Measurements from ENCODE around the gene LITAFD. TPM values are rescaled to one million over a fixed set of nuclear protein-coding genes. Genes with fewer than 3 reads are reported as not detected.

LITAFD gene
- total RNA-seq, 4 donors from 2014 or later = not detected

GRCh38 chr16:8866884-8867215 lies 15.3 kb upstream of the LITAFD start:
- H3K27me3 ChIP-seq = no peaks in the 10 kb centered on the region
- intact Hi-C loops (cut with DNase I) = no loop called here
- no peak for DNase-seq
- no peaks in the 10 kb centered on the region for H3K9me3 ChIP-seq
- TF ChIP-seq, protein P1, sequence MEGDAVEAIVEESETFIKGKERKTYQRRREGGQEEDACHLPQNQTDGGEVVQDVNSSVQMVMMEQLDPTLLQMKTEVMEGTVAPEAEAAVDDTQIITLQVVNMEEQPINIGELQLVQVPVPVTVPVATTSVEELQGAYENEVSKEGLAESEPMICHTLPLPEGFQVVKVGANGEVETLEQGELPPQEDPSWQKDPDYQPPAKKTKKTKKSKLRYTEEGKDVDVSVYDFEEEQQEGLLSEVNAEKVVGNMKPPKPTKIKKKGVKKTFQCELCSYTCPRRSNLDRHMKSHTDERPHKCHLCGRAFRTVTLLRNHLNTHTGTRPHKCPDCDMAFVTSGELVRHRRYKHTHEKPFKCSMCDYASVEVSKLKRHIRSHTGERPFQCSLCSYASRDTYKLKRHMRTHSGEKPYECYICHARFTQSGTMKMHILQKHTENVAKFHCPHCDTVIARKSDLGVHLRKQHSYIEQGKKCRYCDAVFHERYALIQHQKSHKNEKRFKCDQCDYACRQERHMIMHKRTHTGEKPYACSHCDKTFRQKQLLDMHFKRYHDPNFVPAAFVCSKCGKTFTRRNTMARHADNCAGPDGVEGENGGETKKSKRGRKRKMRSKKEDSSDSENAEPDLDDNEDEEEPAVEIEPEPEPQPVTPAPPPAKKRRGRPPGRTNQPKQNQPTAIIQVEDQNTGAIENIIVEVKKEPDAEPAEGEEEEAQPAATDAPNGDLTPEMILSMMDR (IDR thresholded peaks at IDR 0.05) = no peak
- TF ChIP-seq POLR2A (IDR thresholded peaks at IDR 0.05) = no peak
- H3K27ac ChIP-seq = peak overlapping the region; percentile 3 to 76 (median 75)
- H3K36me3 ChIP-seq = no peaks in the 10 kb centered on the region
- H3K4me1 ChIP-seq = peaks cover 38 to 48% of the 10 kb centered on the region in 2 donors
- peak overlapping the region in 1 of 3 donors; percentile 55 for H3K4me3 ChIP-seq (replicated peaks in 1 of 3)
- WGBS, 2 donors = 8 to 21% methylated on average over 6 to 7 of the region's 16 CpGs

- 5% methylated on average over 22 of the region's 35 CpGs for WGBS, 2 donors
- Histone ChIP-seq H3K36me3 (no peaks in the 10 kb centered on the region), H3K4me3 (replicated peaks in 1 of 3) (peak overlapping the region; percentile 3 to 66 (median 55)), H3K27me3 (no peaks in the 10 kb centered on the region), H3K9me3 (no peaks in the 10 kb centered on the region), H3K4me1 (peaks cover 38 to 48% of the 10 kb centered on the region in 2 donors), H3K27ac (peak overlapping the region; percentile 47 to 76 (median 75))
- no peak for TF ChIP-seq POLR2A (IDR thresholded peaks at IDR 0.05)
- TF ChIP-seq, protein P1 (IDR thresholded peaks at IDR 0.05) = no peak
- peak; percentile 54 to 57 for DNase-seq
- intact Hi-C loops (cut with DNase I) = no loop called here
These were observed 14.8 kb upstream of the LITAFD start for GRCh38 chr16:8867216-8867931.

DNA sequence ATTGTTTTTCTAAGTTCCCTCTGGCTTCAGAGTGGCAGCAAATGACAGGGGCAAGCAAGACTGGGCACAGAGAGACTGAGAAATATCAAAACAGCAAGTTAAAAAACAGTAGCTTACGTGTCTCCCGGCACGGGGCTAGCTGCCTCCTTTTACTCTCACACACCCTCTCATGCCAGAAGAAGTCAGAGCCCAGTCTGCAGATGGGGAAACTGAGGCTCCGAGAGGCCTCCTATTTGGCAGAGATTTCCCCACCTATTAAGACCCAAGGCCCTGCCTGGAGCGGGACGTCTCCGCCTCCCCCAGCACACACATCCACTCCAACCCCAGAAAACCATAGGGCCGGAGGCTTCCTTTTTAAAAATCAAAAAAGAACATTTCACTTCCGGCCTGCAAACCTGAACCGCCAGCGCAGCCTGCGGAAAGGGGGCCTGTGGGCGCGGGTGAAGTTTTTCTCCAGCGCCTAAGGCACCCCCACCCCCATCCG lies 14.2 kb upstream of the LITAFD start:
- Histone ChIP-seq H3K4me1 (peaks cover 38 to 45% of the 10 kb centered on the region in 2 donors), H3K27ac (peak overlapping the region; percentile 47 to 76 (median 75)), H3K4me3 (replicated peaks in 1 of 3) (peak overlapping the region; percentile 6 to 66 (median 55)), H3K36me3 (no peaks in the 10 kb centered on the region), H3K27me3 (no peaks in the 10 kb centered on the region), H3K9me3 (no peaks in the 10 kb centered on the region)
- WGBS, 2 donors = 0 to 1% methylated on average over 15 to 16 of the region's 16 CpGs
- no peak for DNase-seq
- TF ChIP-seq, protein P1 (IDR thresholded peaks at IDR 0.05) = no peak
- no peak for TF ChIP-seq POLR2A (IDR thresholded peaks at IDR 0.05)
- intact Hi-C loops (cut with DNase I) = no loop called here

DNA sequence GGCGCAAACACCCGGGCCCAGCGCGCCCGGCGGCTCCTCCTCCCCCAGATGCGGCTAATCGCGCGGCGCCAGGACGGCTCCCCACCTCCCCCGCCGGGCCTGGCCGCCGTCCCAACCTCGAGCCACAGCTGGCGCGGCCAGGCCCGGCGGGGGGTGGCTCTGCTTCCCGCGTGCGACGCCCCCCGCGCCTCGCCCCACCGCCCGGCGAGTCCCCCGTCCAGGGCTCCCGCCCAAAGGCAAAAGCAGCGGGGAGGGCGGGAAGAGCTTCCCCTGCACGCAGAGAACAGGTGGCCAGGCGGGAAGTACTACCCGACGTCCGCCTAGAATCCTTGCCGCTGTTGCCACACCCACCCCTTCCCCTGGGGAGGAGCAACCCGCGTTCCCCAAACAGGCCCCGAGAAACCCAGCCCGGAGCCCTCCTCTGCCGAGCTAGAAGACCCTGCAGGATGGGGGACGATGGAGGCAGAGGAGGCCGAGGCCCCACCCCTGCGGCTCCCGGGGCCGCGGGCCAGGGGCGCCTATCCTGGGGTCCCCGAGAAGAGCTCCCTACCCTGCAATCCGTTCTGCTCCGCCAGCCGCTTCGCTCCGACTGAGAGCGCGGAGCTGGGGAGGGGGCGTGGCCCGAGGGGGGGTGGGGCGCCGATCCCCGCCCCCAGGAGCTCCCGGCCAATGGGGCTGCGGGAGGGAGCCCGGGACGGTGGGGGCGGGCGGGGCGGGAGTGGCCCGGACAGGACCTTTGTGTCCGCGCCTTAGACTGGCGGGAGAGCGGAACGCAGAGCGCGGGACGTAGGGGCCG lies 13.5 kb upstream of the LITAFD start, which contains the start of gene CARHSP1:
Gene CARHSP1, minus strand, starts transcription at position 591 of the 796 bp plus-strand sequence. CDS start 9,678 bp downstream, outside the sequence.
- peak; percentile 81 to 88 for DNase-seq
- intact Hi-C loops (cut with DNase I) = no loop called here
- Histone ChIP-seq H3K4me3 (replicated peaks in 1 of 3) (peak within 1 kb of the TSS; percentile 6 to 66 (median 55)), H3K4me1 (peaks cover 33 to 39% of the 10 kb centered on the region in 2 donors), H3K27ac (peak within 1 kb of the TSS; percentile 59 to 76 (median 75)), H3K27me3 (no peaks in the 10 kb centered on the region), H3K36me3 (no peaks in the 10 kb centered on the region), H3K9me3 (no peaks in the 10 kb centered on the region)
- TF ChIP-seq, protein P1 (IDR thresholded peaks at IDR 0.05) = peak in 2 of 6 experiments; percentile 3 to 8
- TF ChIP-seq POLR2A (IDR thresholded peaks at IDR 0.05) = peak; percentile 35 to 48
- 1 to 5% methylated on average over 10 to 30 of the region's 83 CpGs for WGBS, 2 donors
